Endothelial cell of umbilical vein (primary cell): ENCODE results near the gene PTPN3. TPM values are rescaled to one million over a fixed set of nuclear protein-coding genes. Genes with fewer than 3 reads are reported as not detected.

Experiments used
- BruUV-seq: library from RNA; stranded (reverse); fragments of 400-500 nt; replicated peaks from 2 replicates; lab custom pipeline; 2021; lab: Mats Ljungman, UMichigan
- CTCF ChIA-PET: fragments of 300-600, 350-600 bp; sonication (Branson Sonifier 250); formaldehyde crosslinking; loops from one replicate; lab custom pipeline; 2021; ENCODE audit warnings: antibody characterized with exemption, inconsistent platforms; lab: Charles Lee
- POLR2A ChIA-PET: fragments of 300-600, 350-600 bp; sonication (Branson Sonifier 250); formaldehyde crosslinking; loops from one replicate; lab custom pipeline; 2021; ENCODE audit warnings: antibody characterized with exemption, inconsistent platforms; lab: Charles Lee
- DNase-seq: peaks from one replicate; pipeline ENCODE4 v3.0.0-alpha.2; 2011; ENCODE audit warnings: low read depth, low spot score
- FAIRE-seq: peaks from 2 replicates; lab custom pipeline; 2011; peaks lifted over from hg19 to GRCh38; lab: Jason Lieb, UNC
- H2AFZ ChIP-seq: 2 replicates; pipeline ENCODE4 v1.6.0; 2012; ENCODE audit warnings: low read depth, low read length, control low read depth, inconsistent platforms
- H3K27ac ChIP-seq: 2 replicates; pipeline ENCODE4 v1.5.1; 2011; ENCODE audit warnings: low read depth, mild to moderate bottlenecking, control low read depth, low read length, moderate library complexity; ENCODE audit not compliant: insufficient read depth
- H3K27me3 ChIP-seq, 2 experiments: 2 replicates each; pipeline versions ENCODE4 v1.6.0 to v1.6.1; 2011; ENCODE audit warnings: low read length in 2 of 2, mixed read lengths in 1 of 2; ENCODE audit not compliant: control insufficient read depth in 2 of 2, insufficient read depth in 2 of 2
- H3K36me3 ChIP-seq, 2 experiments: 2 replicates in 1 of 2; 3 replicates in 1 of 2; pipeline ENCODE4 v1.5.1; 2011; ENCODE audit warnings: low read length in 2 of 2, mild to moderate bottlenecking in 1 of 2, moderate library complexity in 1 of 2; ENCODE audit not compliant: control insufficient read depth in 2 of 2, insufficient read depth in 2 of 2; ENCODE audit errors: extremely low read depth in 1 of 2
- H3K4me1 ChIP-seq: 3 replicates; pipeline ENCODE4 v1.5.1; 2011; ENCODE audit warnings: mild to moderate bottlenecking, low read length; ENCODE audit not compliant: control insufficient read depth, insufficient read depth; ENCODE audit errors: extremely low read depth
- H3K4me2 ChIP-seq: 2 replicates; pipeline ENCODE4 v1.6.1; 2011; ENCODE audit warnings: low read length, control low read depth, mixed read lengths; ENCODE audit not compliant: insufficient read depth
- H3K4me3 ChIP-seq, 3 experiments: fragments of 200-600 bp in 1 of 3; sonication (generic), shearing (Covaris generic) in 1 of 3; replicated peaks in 1 of 3; 2 replicates each; pipeline ENCODE4 v1.5.1; 2011 to 2016; ENCODE audit warnings: control low read depth in 3 of 3, low read length in 3 of 3, mild to moderate bottlenecking in 2 of 3, inconsistent platforms in 1 of 3, low read depth in 1 of 3, moderate library complexity in 1 of 3; ENCODE audit not compliant: insufficient read depth in 1 of 3
- H3K79me2 ChIP-seq: 2 replicates; pipeline ENCODE4 v1.6.0; 2012; ENCODE audit warnings: low read length, inconsistent platforms; ENCODE audit not compliant: control insufficient read depth, insufficient read depth
- H3K9ac ChIP-seq: replicated peaks from 2 replicates; pipeline ENCODE3; 2011; ENCODE audit warnings: low read length, control low read depth; ENCODE audit not compliant: insufficient read depth; ENCODE audit errors: extremely low read depth
- H3K9me1 ChIP-seq: replicated peaks from 3 replicates; pipeline ENCODE4 v1.6.0; 2011; ENCODE audit warnings: mild to moderate bottlenecking, low read length; ENCODE audit not compliant: control insufficient read depth, insufficient read depth; ENCODE audit errors: extremely low read depth
- H3K9me3 ChIP-seq: replicated peaks from 2 replicates; pipeline ENCODE4 v1.5.1; 2012; ENCODE audit warnings: low read length, inconsistent platforms; ENCODE audit not compliant: control insufficient read depth, insufficient read depth
- H4K20me1 ChIP-seq: replicated peaks from 2 replicates; pipeline ENCODE3; 2011; ENCODE audit warnings: mild to moderate bottlenecking, low read length; ENCODE audit not compliant: control insufficient read depth, insufficient read depth; ENCODE audit errors: extremely low read depth
- CTCF ChIP-seq, 2 donors: IDR thresholded peaks; 1 replicate in 1 of 2; 2 replicates in 1 of 2; pipeline ENCODE4 v1.5.1; 2011; ENCODE audit warnings: low read length in 2 of 2, mild to moderate bottlenecking in 2 of 2, moderate library complexity in 2 of 2, control low read depth in 1 of 2, inconsistent platforms in 1 of 2, low read depth in 1 of 2; ENCODE audit not compliant: insufficient read depth in 1 of 2; ENCODE audit errors: extremely low read depth in 1 of 2
- EZH2 ChIP-seq: IDR thresholded peaks from 2 replicates; pipeline ENCODE4 v1.6.1; 2012; ENCODE audit warnings: borderline replicate concordance, low read depth, mild to moderate bottlenecking, moderate library complexity, low read length, inconsistent platforms; ENCODE audit not compliant: severe bottlenecking
- FOS ChIP-seq: IDR thresholded peaks from 2 replicates; pipeline ENCODE4 v1.6.1; 2011; ENCODE audit warnings: mild to moderate bottlenecking, low read length, moderate library complexity, borderline replicate concordance; ENCODE audit not compliant: insufficient read depth
- GATA2 ChIP-seq: IDR thresholded peaks from 2 replicates; pipeline ENCODE4 v1.7.0; 2011; ENCODE audit warnings: low read depth, mild to moderate bottlenecking, moderate library complexity, mixed read lengths, low read length; ENCODE audit not compliant: insufficient read length, insufficient read depth
- JUN ChIP-seq: IDR thresholded peaks from 2 replicates; pipeline ENCODE4 v1.6.1; 2011; ENCODE audit warnings: borderline replicate concordance, low read depth; ENCODE audit not compliant: insufficient read length, insufficient read depth
- MAX ChIP-seq: IDR thresholded peaks from 2 replicates; pipeline ENCODE4 v1.6.1; 2011; ENCODE audit not compliant: insufficient read depth, insufficient read length
- MYC ChIP-seq: IDR thresholded peaks from one replicate; pipeline ENCODE4 v1.6.1; 2011; ENCODE audit warnings: mild to moderate bottlenecking, low read depth, low read length
- POLR2A ChIP-seq: IDR thresholded peaks from 2 replicates; pipeline ENCODE4 v1.6.1; 2012; ENCODE audit warnings: low read depth, mild to moderate bottlenecking, control low read depth, low read length
- POLR2AphosphoS5 ChIP-seq: IDR thresholded peaks from 2 replicates; pipeline ENCODE4 v1.6.1; 2012; ENCODE audit warnings: low read depth, mild to moderate bottlenecking, control low read depth, low read length, moderate library complexity; ENCODE audit not compliant: insufficient read depth
- dilution Hi-C: fragments of 300-500 bp; cut with MboI; formaldehyde crosslinking; loops from one replicate; pipeline ENCODE4 v1.15.0; 2019; ENCODE audit warnings: low sequenced_read_pairs; ENCODE audit not compliant: extremely low pct_ligation_motif_present
- intact Hi-C: fragments of 100-400 bp; cut with micrococcal nuclease; formaldehyde crosslinking; loops from one replicate; pipeline ENCODE4 v1.10.0; 2022
- polyA plus RNA-seq, 4 experiments: library from polyadenylated mRNA; depleted of rRNA in 3 of 4; stranded (reverse) in 3 of 4; unstranded in 1 of 4; fragments of >200 nt; gene quantifications; 2 replicates each; pipeline versions ENCODE4 v1.2.1 to v1.2.3, GENCODE V29; 2011 to 2012; ENCODE audit warnings: missing spikeins in 1 of 4
- total RNA-seq: library from RNA; stranded (reverse); gene quantifications from 2 replicates; pipeline ENCODE4 v1.2.3, GENCODE V29; 2021

The PTPN3 gene
- total and polyA plus RNA-seq, 2 donors (not counting 3 experiments of a cell fraction or from before 2014, with no cell fraction given), result 0.01 TPM; not detected in 1

- Histone ChIP-seq H3K9me1 (no peaks in the 10 kb centered on the region), H3K4me3 (no peak overlapping the region), H3K4me1 (no peaks in the 10 kb centered on the region), H3K4me2 (no peak overlapping the region), H3K9me3 (no peaks in the 10 kb centered on the region), H3K36me3 (no peaks in the 10 kb centered on the region), H3K9ac (no peak overlapping the region), H3K79me2 (no peaks in the 10 kb centered on the region), H3K27ac (no peak overlapping the region), H2AFZ (no peak overlapping the region), H3K27me3 (no peaks in the 10 kb centered on the region), H4K20me1 (no peaks in the 10 kb centered on the region)
- ChIA-PET POLR2A (no interaction called here), CTCF (no interaction called here)
- no TSS peak for BruUV-seq
- DNase-seq (no peak), FAIRE-seq (no peak)
- TF ChIP-seq GATA2 (no peak), JUN (no peak), EZH2 (no peak), MAX (no peak), FOS (no peak), CTCF (IDR thresholded peaks at IDR 0.05; ENCODE audit: extremely low read depth in 1 of 2, insufficient read depth in 1 of 2, low read depth in 1 of 2, low read length in 2 of 2) (no peak), MYC (no peak), POLR2AphosphoS5 (no peak), POLR2A (no peak)
- intact Hi-C loops (no loop called here), dilution Hi-C loops (no loop called here)
These were observed 106.9 kb downstream of the PTPN3 start for GRCh38 chr9:109391176-109391575.
